MM.1S (cell line): ENCODE measurements around the gene OVCA2.

Experiments
- EZH2 ChIP-seq: fragments of 300-600 bp; sonication (generic); optimal IDR thresholded peaks from 2 replicates; pipeline ENCODE3; 2017; ENCODE audit warnings: low read depth, mild to moderate bottlenecking, antibody characterized with exemption, low read length, mixed read lengths
- TF ChIP-seq, protein P1 (sequence below): fragments of 300-600 bp; sonication (generic); IDR thresholded peaks from 2 replicates; pipeline ENCODE4 v1.5.1; 2016; ENCODE audit warnings: antibody characterized with exemption, low read length, mixed read lengths

DNA sequence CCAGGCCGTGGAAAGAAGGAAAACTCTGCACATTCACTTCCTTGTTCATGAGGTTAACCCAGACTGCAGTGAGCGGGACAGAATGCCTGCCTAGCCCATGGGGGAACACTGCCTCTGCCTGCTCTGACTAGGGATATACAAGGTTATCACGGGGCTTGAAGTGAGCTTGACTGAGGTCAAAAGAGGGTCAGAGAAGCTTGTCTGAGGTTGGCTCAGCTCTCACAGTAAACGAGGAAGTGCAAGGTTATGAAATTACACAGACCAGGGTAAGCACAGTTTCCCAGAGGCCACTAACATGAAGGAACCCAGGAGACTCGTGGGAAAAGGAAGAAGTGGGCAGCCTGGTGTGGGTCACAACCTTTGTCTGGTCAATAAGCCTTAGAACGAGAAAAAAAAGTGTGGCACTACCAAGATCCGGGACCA lies 41.8 kb downstream of the OVCA2 start:
- TF ChIP-seq, protein P1, sequence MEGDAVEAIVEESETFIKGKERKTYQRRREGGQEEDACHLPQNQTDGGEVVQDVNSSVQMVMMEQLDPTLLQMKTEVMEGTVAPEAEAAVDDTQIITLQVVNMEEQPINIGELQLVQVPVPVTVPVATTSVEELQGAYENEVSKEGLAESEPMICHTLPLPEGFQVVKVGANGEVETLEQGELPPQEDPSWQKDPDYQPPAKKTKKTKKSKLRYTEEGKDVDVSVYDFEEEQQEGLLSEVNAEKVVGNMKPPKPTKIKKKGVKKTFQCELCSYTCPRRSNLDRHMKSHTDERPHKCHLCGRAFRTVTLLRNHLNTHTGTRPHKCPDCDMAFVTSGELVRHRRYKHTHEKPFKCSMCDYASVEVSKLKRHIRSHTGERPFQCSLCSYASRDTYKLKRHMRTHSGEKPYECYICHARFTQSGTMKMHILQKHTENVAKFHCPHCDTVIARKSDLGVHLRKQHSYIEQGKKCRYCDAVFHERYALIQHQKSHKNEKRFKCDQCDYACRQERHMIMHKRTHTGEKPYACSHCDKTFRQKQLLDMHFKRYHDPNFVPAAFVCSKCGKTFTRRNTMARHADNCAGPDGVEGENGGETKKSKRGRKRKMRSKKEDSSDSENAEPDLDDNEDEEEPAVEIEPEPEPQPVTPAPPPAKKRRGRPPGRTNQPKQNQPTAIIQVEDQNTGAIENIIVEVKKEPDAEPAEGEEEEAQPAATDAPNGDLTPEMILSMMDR: no peak
- no peak for TF ChIP-seq EZH2
